Calu3 (cell line): Measurements from ENCODE around the gene PPP2R5B. TPM values are rescaled to one million over a fixed set of nuclear protein-coding genes. Genes with fewer than 3 reads are reported as not detected.

ENCODE experiments used
- BruUV-seq: library from RNA; stranded (reverse); fragments of 400-500 nt; replicated peaks from 2 replicates; lab custom pipeline; 2021; lab: Mats Ljungman, UMichigan
- CTCF ChIA-PET: fragments of 300-600 bp; sonication (Branson Sonifier 250); formaldehyde crosslinking; loops from one replicate; lab custom pipeline; 2022; ENCODE audit warnings: antibody characterized with exemption; lab: Charles Lee
- DNase-seq: peaks from one replicate; pipeline ENCODE4 v3.0.0; 2022
- H3K27ac Mint-ChIP-seq: one replicate; pipeline ENCODE4 v1.8.0; 2022; ENCODE audit warnings: mixed read lengths; ENCODE audit not compliant: unreplicated experiment
- H3K27me3 Mint-ChIP-seq: one replicate; pipeline ENCODE4 v1.8.0; 2022; ENCODE audit warnings: mixed read lengths; ENCODE audit not compliant: unreplicated experiment
- H3K36me3 Mint-ChIP-seq: one replicate; pipeline ENCODE4 v1.8.0; 2022; ENCODE audit warnings: mild to moderate bottlenecking, moderate library complexity, mixed read lengths; ENCODE audit not compliant: insufficient read depth, unreplicated experiment
- H3K4me1 Mint-ChIP-seq: one replicate; pipeline ENCODE4 v1.8.0; 2022; ENCODE audit warnings: mild to moderate bottlenecking, low read depth, mixed read lengths; ENCODE audit not compliant: unreplicated experiment
- H3K4me3 Mint-ChIP-seq: one replicate; pipeline ENCODE4 v1.8.0; 2022; ENCODE audit warnings: mild to moderate bottlenecking, low read depth, moderate library complexity, mixed read lengths; ENCODE audit not compliant: unreplicated experiment
- H3K9me3 Mint-ChIP-seq: one replicate; pipeline ENCODE4 v1.8.0; 2022; ENCODE audit warnings: low read depth, mixed read lengths; ENCODE audit not compliant: unreplicated experiment
- CTCF ChIP-seq: fragments of 200-600 bp; IDR thresholded peaks from one replicate; pipeline ENCODE4 v1.8.0; 2022; ENCODE audit warnings: antibody characterized with exemption; ENCODE audit not compliant: unreplicated experiment
- intact Hi-C: fragments of 100-400 bp; cut with micrococcal nuclease; formaldehyde crosslinking; loops from one replicate; pipeline ENCODE4 v1.10.0; 2022; ENCODE audit not compliant: unreplicated experiment
- total RNA-seq: library from RNA; stranded (reverse); gene quantifications from 2 replicates; pipeline ENCODE4 v1.2.3, GENCODE V29; 2022

The PPP2R5B gene
- total RNA-seq, 1 experiment from 2014 or later, result 12.2 TPM

GRCh38 chr11:64905516-64906313, 18.8 kb upstream of the PPP2R5B start:
- CTCF ChIA-PET, result no interaction called here
- no peak for TF ChIP-seq CTCF
- no peak overlapping the region for H3K4me3 Mint-ChIP-seq
- no peaks in the 10 kb centered on the region for H3K27me3 Mint-ChIP-seq
- intact Hi-C loops, result no loop called here
- H3K27ac Mint-ChIP-seq, result no peak overlapping the region
- no peak for DNase-seq
- BruUV-seq, result no TSS peak
- no peaks in the 10 kb centered on the region for H3K4me1 Mint-ChIP-seq
- no peaks in the 10 kb centered on the region for H3K9me3 Mint-ChIP-seq
- peaks cover 39% of the 10 kb centered on the region for H3K36me3 Mint-ChIP-seq

GRCh38 chr11:64906314-64906635, 18.2 kb upstream of the PPP2R5B start:
- Mint-ChIP-seq H3K27ac (no peak overlapping the region), H3K4me1 (no peaks in the 10 kb centered on the region), H3K36me3 (peaks cover 44% of the 10 kb centered on the region), H3K27me3 (no peaks in the 10 kb centered on the region), H3K9me3 (no peaks in the 10 kb centered on the region), H3K4me3 (no peak overlapping the region)
- CTCF ChIA-PET, result no interaction called here
- DNase-seq, result no peak
- no peak for TF ChIP-seq CTCF
- BruUV-seq, result no TSS peak
- intact Hi-C loops, result no loop called here

- Mint-ChIP-seq H3K4me3 (no peak overlapping the region), H3K36me3 (peaks cover 56% of the 10 kb centered on the region), H3K9me3 (no peaks in the 10 kb centered on the region), H3K27ac (no peak overlapping the region), H3K4me1 (no peaks in the 10 kb centered on the region), H3K27me3 (no peaks in the 10 kb centered on the region)
- no peak for DNase-seq
- BruUV-seq, result no TSS peak
- no peak for TF ChIP-seq CTCF
- CTCF ChIA-PET, result no interaction called here
- intact Hi-C loops, result no loop called here
Observed at GRCh38 chr11:64908766-64909165, 15.7 kb upstream of the PPP2R5B start.

- DNase-seq, result no peak
- BruUV-seq, result no TSS peak
- CTCF ChIA-PET, result no interaction called here
- H3K4me1 Mint-ChIP-seq, result no peaks in the 10 kb centered on the region
- no peaks in the 10 kb centered on the region for H3K9me3 Mint-ChIP-seq
- no peak for TF ChIP-seq CTCF
- H3K4me3 Mint-ChIP-seq, result no peak overlapping the region
- intact Hi-C loops, result no loop called here
- peaks cover 58% of the 10 kb centered on the region for H3K36me3 Mint-ChIP-seq
- no peak overlapping the region for H3K27ac Mint-ChIP-seq
- no peaks in the 10 kb centered on the region for H3K27me3 Mint-ChIP-seq
Observed at GRCh38 chr11:64909653-64910343, 14.7 kb upstream of the PPP2R5B start.
